GM18870 (cell line): Measurements from ENCODE around the gene ALDOB.
"Not testable (repeated sequence)": the region's sequence is repeated elsewhere in the genome, so short reads cannot be mapped to it uniquely, and the experiment has no call there.

Experiments used
- ATAC-seq: cut with Tn5 transposase; IDR thresholded peaks from one replicate; pipeline ENCODE4 v1.9.1; 2021; ENCODE audit warnings: moderate library complexity; ENCODE audit not compliant: unreplicated experiment

Gene ALDOB

GRCh38 chr9:101388507-101388993, 47.0 kb downstream of the ALDOB start:
- no peak for ATAC-seq

GRCh38 chr9:101387871-101388506, 47.6 kb downstream of the ALDOB start:
- peak; percentile 82 for ATAC-seq

- ATAC-seq: not testable (repeated sequence)
Measured at GRCh38 chr9:101384873-101385536, 50.6 kb downstream of the ALDOB start, which contains the start of gene BAAT. BAAT (minus strand) TSS chr9:101385006; CDS start chr9:101371404, 13,602 bp downstream.

- no peak for ATAC-seq
Measured at GRCh38 chr9:101383361-101383760, 52.2 kb downstream of the ALDOB start.

- no peak for ATAC-seq
Measured at GRCh38 chr9:101381833-101382342, 53.7 kb downstream of the ALDOB start.

GRCh38 chr9:101381118-101381517, 54.5 kb downstream of the ALDOB start:
- ATAC-seq: no peak

- no peak for ATAC-seq
Measured at GRCh38 chr9:101380295-101380694, 55.3 kb downstream of the ALDOB start.

GRCh38 chr9:101376111-101376848, 59.3 kb downstream of the ALDOB start:
- ATAC-seq: no peak

GRCh38 chr9:101375546-101375945, 60.0 kb downstream of the ALDOB start:
- ATAC-seq: no peak

GRCh38 chr9:101372327-101373118, 63.1 kb downstream of the ALDOB start:
- no peak for ATAC-seq

GRCh38 chr9:101371813-101372212, 63.8 kb downstream of the ALDOB start:
- ATAC-seq: no peak
